ENCODE results near the gene PPP1R37.
"Not testable (repeated sequence)": the region's sequence is repeated elsewhere in the genome, so short reads cannot be mapped to it uniquely, and the experiment has no call there.

Gene PPP1R37

DNA sequence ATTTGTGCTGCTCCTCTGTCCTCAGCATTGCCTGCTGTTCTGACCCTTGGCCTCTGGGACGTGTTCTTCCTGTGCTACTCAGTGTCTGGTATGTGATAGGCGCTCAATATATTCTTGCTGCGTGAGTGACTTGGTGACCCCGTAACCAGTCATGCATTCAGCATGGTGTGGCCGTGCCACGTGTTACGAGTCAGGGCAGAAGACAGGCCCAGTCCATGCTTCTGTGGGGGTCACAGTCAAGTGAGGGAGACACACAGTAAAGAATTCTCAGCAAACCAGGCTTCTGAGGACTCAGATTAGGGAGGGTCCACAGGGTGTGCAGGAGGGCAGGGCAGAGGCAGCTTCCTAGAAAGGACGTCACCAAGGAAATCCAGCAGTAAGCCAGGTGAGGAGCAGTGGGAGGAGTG is 7.9 kb downstream of the PPP1R37 start:
- TF ChIP-seq, protein P1, sequence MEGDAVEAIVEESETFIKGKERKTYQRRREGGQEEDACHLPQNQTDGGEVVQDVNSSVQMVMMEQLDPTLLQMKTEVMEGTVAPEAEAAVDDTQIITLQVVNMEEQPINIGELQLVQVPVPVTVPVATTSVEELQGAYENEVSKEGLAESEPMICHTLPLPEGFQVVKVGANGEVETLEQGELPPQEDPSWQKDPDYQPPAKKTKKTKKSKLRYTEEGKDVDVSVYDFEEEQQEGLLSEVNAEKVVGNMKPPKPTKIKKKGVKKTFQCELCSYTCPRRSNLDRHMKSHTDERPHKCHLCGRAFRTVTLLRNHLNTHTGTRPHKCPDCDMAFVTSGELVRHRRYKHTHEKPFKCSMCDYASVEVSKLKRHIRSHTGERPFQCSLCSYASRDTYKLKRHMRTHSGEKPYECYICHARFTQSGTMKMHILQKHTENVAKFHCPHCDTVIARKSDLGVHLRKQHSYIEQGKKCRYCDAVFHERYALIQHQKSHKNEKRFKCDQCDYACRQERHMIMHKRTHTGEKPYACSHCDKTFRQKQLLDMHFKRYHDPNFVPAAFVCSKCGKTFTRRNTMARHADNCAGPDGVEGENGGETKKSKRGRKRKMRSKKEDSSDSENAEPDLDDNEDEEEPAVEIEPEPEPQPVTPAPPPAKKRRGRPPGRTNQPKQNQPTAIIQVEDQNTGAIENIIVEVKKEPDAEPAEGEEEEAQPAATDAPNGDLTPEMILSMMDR (IDR thresholded peaks at IDR 0.05; ENCODE audit: borderline replicate concordance, insufficient read depth, low read depth, low read length): no peak
- H3K4me3 ChIP-seq (ENCODE audit: low read depth, low read length): no peak overlapping the region

DNA sequence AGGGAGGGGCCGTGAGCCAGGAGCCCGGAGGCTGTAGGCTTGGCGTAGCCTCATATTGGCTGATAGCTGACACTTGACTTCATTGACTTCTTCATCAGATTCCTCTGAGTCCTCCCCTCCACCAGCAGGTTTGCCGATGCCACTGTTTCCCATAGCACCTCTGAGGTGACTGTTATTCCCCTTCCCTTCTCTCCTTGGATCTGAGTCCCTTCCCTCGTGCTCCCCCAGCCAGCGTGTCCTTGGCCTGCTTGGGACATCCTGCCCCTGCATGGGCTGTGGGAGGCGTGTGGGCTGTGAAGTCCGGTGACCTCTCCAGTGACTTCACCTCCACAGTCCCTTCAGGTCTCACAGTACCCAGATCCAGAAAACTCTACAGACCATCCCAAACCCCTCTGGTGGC is 8.8 kb downstream of the PPP1R37 start:
- TF ChIP-seq, protein P1 (IDR thresholded peaks at IDR 0.05; ENCODE audit: borderline replicate concordance, insufficient read depth, low read depth, low read length): no peak
- H3K4me3 ChIP-seq (ENCODE audit: low read depth, low read length): no peak overlapping the region

DNA sequence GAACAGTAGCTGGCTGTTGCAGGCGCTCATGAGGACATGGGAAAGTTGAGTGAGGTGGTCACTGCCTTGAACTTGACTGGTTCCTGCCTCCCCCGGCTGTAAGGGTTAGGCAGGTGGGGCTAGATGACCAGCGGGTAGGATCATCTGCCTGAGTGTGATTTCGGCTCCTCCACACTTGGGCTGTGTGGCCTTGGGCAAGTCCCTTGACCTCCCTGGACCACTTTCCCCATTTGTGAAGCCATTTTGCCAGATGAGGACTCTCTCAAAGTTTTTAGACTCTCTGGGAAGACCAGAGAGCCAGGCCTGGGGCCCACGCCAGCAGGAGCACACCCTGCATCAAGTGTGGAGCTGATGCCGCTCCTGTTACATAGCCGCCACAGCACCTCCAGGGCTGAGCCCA is 9.5 kb downstream of the PPP1R37 start:
- TF ChIP-seq, protein P1 (IDR thresholded peaks at IDR 0.05; ENCODE audit: borderline replicate concordance, insufficient read depth, low read depth, low read length): no peak
- no peak overlapping the region for H3K4me3 ChIP-seq (ENCODE audit: low read depth, low read length)

DNA sequence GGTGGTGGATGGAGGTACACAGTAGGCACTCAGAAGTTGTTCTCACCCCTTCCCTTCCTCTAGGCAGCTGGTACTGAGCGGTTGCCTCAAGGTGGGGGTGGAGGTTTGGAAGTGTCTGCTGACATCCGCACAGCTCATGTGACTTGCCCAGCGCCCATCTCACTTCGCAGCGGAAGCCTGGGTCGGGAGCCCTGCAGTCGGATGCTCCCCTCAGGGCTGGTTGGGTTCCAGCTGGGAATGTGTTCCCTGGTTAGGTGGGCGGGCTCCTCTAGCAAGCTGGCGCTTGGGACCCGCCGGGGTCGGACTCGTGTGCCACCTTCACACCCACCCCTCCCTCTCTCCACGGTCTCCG is 10.2 kb downstream of the PPP1R37 start:
- TF ChIP-seq, protein P1 (IDR thresholded peaks at IDR 0.05; ENCODE audit: borderline replicate concordance, insufficient read depth, low read depth, low read length): no peak
- no peak overlapping the region for H3K4me3 ChIP-seq (ENCODE audit: low read depth, low read length)

DNA sequence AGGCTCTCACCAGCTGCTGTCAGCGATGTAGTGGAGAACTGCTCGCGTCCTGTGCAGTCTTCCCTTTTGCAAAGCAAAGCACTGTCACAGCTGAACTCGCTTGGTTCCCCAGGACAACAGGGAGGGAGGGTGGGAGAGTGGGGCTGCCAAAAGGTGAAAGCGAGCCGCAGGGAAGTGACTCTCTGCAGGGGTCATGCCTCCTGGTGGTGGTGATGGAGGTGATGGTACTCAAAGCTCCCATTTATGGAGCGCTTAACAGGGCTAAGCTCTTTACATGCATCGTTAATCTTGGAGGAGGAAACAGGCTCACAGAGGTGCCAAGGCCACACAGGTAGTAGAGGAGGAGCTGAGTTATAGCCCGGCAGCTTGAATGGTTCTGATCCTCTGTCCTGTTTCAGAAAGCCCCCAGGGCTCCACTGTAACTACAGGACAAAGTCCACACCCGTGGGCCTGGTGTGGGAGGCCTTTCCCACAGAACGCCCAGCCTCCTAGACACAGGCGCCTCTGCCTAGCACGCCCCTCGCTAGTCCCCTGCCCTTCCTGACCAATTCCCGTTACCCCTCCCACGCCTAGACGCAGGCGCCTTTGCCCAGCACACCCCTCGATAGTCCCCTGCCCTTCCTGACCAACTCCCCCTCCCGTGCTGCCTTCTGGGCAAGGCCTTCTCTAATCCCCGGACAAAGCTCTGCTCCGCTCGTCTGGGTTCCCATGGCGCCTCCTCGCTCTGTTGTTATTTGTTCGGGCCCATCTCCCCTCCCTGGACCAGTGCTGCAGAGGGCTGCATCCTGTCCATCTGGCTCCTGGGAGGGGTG is 10.7 kb downstream of the PPP1R37 start:
- no peak overlapping the region for H3K4me3 ChIP-seq (ENCODE audit: low read depth, low read length)
- TF ChIP-seq, protein P1 (IDR thresholded peaks at IDR 0.05; ENCODE audit: borderline replicate concordance, insufficient read depth, low read depth, low read length): no peak

DNA sequence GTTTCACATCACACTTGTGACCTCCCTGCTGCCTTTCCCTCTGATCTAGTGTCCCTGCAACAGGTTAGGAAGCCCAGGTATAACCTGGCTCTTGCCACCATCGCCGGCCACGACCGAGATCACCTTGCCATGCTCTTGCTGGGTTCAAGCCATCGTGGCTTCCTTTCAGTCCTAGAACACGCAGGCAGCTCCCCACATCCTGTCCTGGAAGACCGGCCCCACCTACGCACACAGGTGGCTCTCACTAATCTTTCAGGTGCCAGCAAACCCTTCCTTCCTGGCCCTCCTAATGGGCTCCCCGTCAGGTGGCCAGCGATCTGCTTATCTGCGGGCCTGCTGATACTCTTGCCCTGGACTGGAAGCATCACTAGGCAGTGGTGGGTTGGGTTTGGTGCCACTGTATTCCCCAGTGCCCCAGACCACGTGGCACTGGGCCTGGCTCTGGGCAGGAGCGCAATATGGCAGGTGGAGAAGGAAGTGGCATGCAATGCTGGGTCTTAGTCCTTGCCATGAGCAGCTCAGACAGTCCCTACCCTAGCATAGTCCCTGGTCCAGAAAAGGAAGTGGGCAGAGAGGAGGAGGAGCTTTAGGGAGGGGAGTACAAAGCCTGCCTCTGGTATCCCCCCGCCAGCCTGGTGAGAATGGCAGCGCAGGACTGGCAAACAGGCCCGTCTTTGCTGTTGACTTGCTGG is 11.8 kb downstream of the PPP1R37 start:
- TF ChIP-seq, protein P1 (IDR thresholded peaks at IDR 0.05; ENCODE audit: borderline replicate concordance, insufficient read depth, low read depth, low read length): no peak
- H3K4me3 ChIP-seq (ENCODE audit: low read depth, low read length): no peak overlapping the region

DNA sequence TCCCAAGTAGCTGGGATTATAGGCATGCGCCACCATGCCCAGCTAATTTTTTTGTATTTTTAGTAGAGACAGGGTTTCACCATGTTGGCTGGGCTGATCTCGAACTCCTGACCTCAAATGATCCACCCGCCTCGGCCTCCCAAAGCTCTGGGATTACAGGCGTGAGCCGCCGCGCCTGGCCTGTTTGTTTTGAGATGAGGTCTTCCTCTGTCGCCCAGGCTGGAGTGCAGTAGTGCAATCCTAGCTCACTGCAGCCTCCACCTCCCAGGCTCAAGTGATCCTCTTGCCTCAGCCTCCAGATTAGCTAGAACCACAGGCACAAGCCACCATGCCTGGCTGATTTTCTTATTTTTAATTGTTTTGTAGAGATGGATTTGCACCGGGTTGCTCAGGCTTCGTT is 13.4 kb downstream of the PPP1R37 start:
- not testable (repeated sequence) for H3K4me3 ChIP-seq (ENCODE audit: low read depth, low read length)
